GM19324 (cell line): Measurements from ENCODE around the gene CBLN3.

Experiments used
- ATAC-seq: cut with Tn5 transposase; IDR thresholded peaks from one replicate; pipeline ENCODE4 v1.9.1; 2021; ENCODE audit warnings: mild to moderate bottlenecking, moderate library complexity; ENCODE audit not compliant: unreplicated experiment, low FRiP score

Gene CBLN3

GRCh38 chr14:24439830-24440605 lies 10.6 kb upstream of the CBLN3 start:
- ATAC-seq: no peak

GRCh38 chr14:24439257-24439656 lies 9.8 kb upstream of the CBLN3 start:
- ATAC-seq: no peak

GRCh38 chr14:24438223-24439097 lies 9.0 kb upstream of the CBLN3 start:
- no peak for ATAC-seq

- no peak for ATAC-seq
These were observed 8.2 kb upstream of the CBLN3 start for GRCh38 chr14:24437736-24438067.

GRCh38 chr14:24437020-24437735 lies 7.7 kb upstream of the CBLN3 start:
- no peak for ATAC-seq

- ATAC-seq: no peak
These were observed 7.0 kb upstream of the CBLN3 start for GRCh38 chr14:24436355-24437019.

- ATAC-seq: no peak
These were observed 6.5 kb upstream of the CBLN3 start for GRCh38 chr14:24435998-24436354.

GRCh38 chr14:24435192-24435810 lies 5.8 kb upstream of the CBLN3 start:
- ATAC-seq: no peak

GRCh38 chr14:24434676-24435075 lies 5.2 kb upstream of the CBLN3 start:
- no peak for ATAC-seq

- ATAC-seq: no peak
These were observed 4.6 kb upstream of the CBLN3 start for GRCh38 chr14:24434036-24434435.

- no peak for ATAC-seq
These were observed 3.0 kb upstream of the CBLN3 start for GRCh38 chr14:24432259-24433131.

- peak; percentile 40 for ATAC-seq
These were observed 2.2 kb upstream of the CBLN3 start for GRCh38 chr14:24431569-24432258.

- ATAC-seq: no peak
These were observed 1.5 kb upstream of the CBLN3 start for GRCh38 chr14:24430682-24431568.

- ATAC-seq: peak; percentile 82
These were observed 744 bp upstream of the CBLN3 start for GRCh38 chr14:24430143-24430681.

- no peak for ATAC-seq
These were observed 657 bp downstream of the CBLN3 start for GRCh38 chr14:24428628-24429394.

GRCh38 chr14:24427537-24428508 lies 1.6 kb downstream of the CBLN3 start:
- ATAC-seq: no peak
